Chondrocyte (in vitro differentiated cells): ENCODE data around the gene CA5A. TPM values are rescaled to one million over a fixed set of nuclear protein-coding genes. Genes with fewer than 3 reads are reported as not detected.
"Not testable (repeated sequence)": the region's sequence is repeated elsewhere in the genome, so short reads cannot be mapped to it uniquely, and the experiment has no call there.

Source experiments
- DNase-seq: peaks from one replicate; pipeline ENCODE4 v3.0.0; 2021; ENCODE audit warnings: mixed read lengths, low spot score
- H3K27ac Mint-ChIP-seq: one replicate; pipeline ENCODE4 v1.8.0; 2021; ENCODE audit warnings: mild to moderate bottlenecking, moderate library complexity, mixed read lengths; ENCODE audit not compliant: unreplicated experiment
- H3K27me3 Mint-ChIP-seq: 2 replicates; pipeline ENCODE4 v1.8.0; 2021; ENCODE audit warnings: low read depth, mixed read lengths
- H3K36me3 Mint-ChIP-seq: 2 replicates; pipeline ENCODE4 v1.8.0; 2021; ENCODE audit warnings: low read depth, mixed read lengths
- H3K4me1 Mint-ChIP-seq: 2 replicates; pipeline ENCODE4 v1.8.0; 2021; ENCODE audit warnings: low read depth, mild to moderate bottlenecking, mixed read lengths
- H3K4me3 Mint-ChIP-seq: one replicate; pipeline ENCODE4 v1.8.0; 2021; ENCODE audit warnings: mild to moderate bottlenecking, moderate library complexity, mixed read lengths; ENCODE audit not compliant: unreplicated experiment
- H3K9me3 Mint-ChIP-seq: 2 replicates; pipeline ENCODE4 v1.8.0; 2021; ENCODE audit warnings: low read depth, mixed read lengths
- CTCF ChIP-seq: fragments of 200-600 bp; sonication (generic); IDR thresholded peaks from 2 replicates; pipeline ENCODE4 v1.5.0; 2021; ENCODE audit warnings: antibody characterized with exemption, mild to moderate bottlenecking, moderate library complexity
- total RNA-seq: library from RNA; stranded (reverse); gene quantifications from 3 replicates; pipeline ENCODE4 v1.2.1, GENCODE V29; 2021

The CA5A gene
- total RNA-seq, 1 donor from 2014 or later, result not detected

DNA sequence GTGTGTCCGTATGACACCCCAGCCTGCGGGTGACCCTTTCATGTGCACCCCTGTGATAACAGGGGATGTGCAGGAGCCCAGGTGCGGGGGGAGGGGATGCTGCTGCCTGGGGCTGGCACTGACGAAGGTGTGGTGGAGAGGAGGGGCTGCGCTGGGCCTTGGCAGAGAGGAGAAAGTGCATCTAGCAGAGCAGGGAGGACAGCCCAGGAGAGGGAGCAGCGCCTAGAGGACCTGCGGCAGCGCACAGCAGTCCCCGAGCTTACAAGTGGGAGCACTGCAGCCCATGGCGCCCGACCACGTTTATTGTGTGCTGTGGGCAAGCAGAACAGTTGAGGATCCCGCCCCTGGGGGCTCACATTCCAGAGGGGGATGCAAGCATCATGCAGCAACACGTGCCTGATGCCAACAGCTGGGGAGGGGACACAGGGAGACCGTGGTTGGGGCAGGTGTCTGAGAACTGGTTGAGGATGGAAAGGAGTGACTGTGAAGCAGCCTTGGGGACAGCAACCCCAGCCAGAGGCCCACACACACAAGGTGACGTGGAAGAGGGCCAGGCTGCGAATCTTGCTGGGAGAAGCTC lies 56.1 kb downstream of the CA5A start:
- Mint-ChIP-seq H3K4me3 (no peak overlapping the region), H3K36me3 (no peaks in the 10 kb centered on the region), H3K27ac (no peak overlapping the region), H3K4me1 (peaks cover 14% of the 10 kb centered on the region), H3K9me3 (no peaks in the 10 kb centered on the region), H3K27me3 (no peaks in the 10 kb centered on the region)
- TF ChIP-seq CTCF, result no peak
- DNase-seq, result no peak

DNA sequence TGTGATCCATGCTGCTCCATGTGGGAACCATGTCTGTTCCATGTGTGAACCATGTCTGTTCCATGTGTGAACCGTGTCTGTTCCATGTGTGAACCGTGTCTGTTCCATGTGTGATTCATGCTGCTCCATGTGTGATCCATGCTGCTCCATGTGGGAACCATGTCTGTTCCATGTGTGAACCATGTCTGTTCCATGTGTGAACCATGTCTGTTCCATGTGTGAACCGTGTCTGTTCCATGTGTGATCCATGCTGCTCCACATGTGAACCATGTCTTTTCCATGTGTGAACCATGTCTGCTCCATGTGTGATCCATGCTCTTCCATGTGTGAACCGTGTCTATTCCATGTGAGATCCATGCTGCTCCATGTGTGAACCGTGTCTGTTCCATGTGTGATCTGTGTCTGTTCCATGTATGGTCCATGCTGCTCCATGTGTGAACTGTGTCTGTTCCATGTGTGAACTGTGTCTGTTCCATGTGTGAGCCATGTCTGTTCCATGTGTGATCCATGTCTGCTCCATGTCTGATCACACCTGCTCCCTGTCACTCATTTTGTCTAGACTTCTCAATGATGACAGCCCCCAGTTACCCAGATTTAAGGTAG lies 56.8 kb downstream of the CA5A start:
- not testable (repeated sequence) for H3K36me3 Mint-ChIP-seq, DNase-seq, H3K4me3 Mint-ChIP-seq, H3K9me3 Mint-ChIP-seq, H3K27ac Mint-ChIP-seq, H3K27me3 Mint-ChIP-seq
- peaks cover 14% of the 10 kb centered on the region for H3K4me1 Mint-ChIP-seq

GRCh38 chr16:87878704-87879103 lies 57.6 kb downstream of the CA5A start:
- H3K36me3 Mint-ChIP-seq, result no peaks in the 10 kb centered on the region
- H3K27me3 Mint-ChIP-seq, result no peaks in the 10 kb centered on the region
- no peak for DNase-seq
- H3K9me3 Mint-ChIP-seq, result no peaks in the 10 kb centered on the region
- no peak overlapping the region for H3K4me3 Mint-ChIP-seq
- H3K27ac Mint-ChIP-seq, result no peak overlapping the region
- H3K4me1 Mint-ChIP-seq, result peaks cover 14% of the 10 kb centered on the region
- TF ChIP-seq CTCF, result no peak

DNA sequence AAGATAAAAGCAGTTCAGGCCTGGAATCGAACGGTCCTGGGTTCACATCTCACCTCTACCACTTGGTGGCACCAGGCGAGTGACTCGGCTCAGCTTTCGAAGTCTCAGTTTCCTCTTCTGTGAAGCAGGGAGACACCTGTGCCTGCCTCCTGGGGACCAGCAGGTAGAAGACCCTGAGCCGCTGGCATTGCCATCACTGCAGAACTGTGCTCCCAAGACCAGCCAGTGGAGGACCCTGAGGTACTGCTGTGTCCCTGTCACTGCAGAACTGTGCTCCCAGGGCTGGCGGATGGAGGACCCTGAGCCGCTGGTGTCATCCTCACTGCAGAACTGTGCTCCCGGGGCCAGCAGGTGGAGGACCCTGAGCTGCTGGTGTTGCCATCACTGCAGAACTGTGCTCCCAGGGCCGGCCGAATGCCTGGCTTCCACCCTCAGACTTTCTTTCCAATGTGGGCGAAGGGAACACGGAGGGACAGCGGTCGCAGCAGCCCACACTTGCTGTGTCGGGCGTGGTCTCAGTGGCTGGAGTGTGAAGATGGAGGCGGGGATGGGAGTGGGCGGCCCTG lies 58.3 kb downstream of the CA5A start:
- no peaks in the 10 kb centered on the region for H3K9me3 Mint-ChIP-seq
- no peak overlapping the region for H3K4me3 Mint-ChIP-seq
- H3K36me3 Mint-ChIP-seq, result no peaks in the 10 kb centered on the region
- H3K4me1 Mint-ChIP-seq, result peaks cover 14% of the 10 kb centered on the region
- no peak for DNase-seq
- no peaks in the 10 kb centered on the region for H3K27me3 Mint-ChIP-seq
- no peak overlapping the region for H3K27ac Mint-ChIP-seq
- TF ChIP-seq CTCF, result peak; percentile 71

DNA sequence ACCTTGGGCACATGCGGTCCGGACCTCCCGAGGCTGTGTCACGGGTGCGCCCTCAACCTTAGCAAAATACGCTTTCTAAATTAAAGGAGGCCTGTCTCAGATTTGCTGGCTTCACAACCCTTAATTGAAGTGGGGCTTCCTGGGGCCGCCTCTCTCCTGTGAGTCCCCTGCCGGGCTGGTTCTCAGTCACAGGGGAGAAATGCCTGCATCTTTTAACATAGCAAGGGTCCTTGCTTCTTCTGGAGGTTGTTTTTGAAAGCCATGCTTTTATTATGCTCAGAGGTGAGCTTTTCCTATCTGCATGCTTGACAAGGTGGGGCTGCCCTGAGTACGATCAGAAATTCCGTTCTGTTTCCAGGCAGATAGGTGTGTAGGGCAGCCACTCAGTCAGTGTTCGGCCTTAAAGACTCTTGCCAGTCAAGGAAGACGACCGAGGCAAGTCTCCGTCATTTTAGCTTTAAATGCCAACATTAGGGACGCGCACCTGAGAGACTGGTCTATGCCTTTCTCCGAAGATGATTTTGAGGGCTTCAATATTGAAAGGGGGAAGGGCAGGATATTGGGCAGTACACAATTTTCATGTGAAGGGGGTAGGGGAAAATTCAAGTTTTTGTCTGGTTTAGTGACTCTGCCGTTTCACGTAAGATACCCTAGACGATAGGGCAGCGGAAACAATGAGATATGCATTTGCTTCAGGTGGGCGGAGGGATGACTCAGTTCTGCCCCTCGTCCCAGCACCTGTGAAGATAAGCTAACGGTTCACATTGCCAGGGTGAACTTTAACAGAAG lies 61.5 kb downstream of the CA5A start:
- peaks cover 19% of the 10 kb centered on the region for H3K4me1 Mint-ChIP-seq
- DNase-seq, result no peak
- no peak for TF ChIP-seq CTCF
- no peaks in the 10 kb centered on the region for H3K36me3 Mint-ChIP-seq
- H3K27ac Mint-ChIP-seq, result no peak overlapping the region
- no peaks in the 10 kb centered on the region for H3K27me3 Mint-ChIP-seq
- H3K9me3 Mint-ChIP-seq, result no peaks in the 10 kb centered on the region
- no peak overlapping the region for H3K4me3 Mint-ChIP-seq

GRCh38 chr16:87870418-87871291 lies 65.7 kb downstream of the CA5A start:
- DNase-seq, H3K9me3 Mint-ChIP-seq, H3K27me3 Mint-ChIP-seq: not testable (repeated sequence)
- peaks cover 46% of the 10 kb centered on the region for H3K4me1 Mint-ChIP-seq
- H3K36me3 Mint-ChIP-seq, result peaks cover 12% of the 10 kb centered on the region
- peak overlapping the region; percentile 97 for H3K27ac Mint-ChIP-seq
- H3K4me3 Mint-ChIP-seq, result peak overlapping the region; percentile 40

DNA sequence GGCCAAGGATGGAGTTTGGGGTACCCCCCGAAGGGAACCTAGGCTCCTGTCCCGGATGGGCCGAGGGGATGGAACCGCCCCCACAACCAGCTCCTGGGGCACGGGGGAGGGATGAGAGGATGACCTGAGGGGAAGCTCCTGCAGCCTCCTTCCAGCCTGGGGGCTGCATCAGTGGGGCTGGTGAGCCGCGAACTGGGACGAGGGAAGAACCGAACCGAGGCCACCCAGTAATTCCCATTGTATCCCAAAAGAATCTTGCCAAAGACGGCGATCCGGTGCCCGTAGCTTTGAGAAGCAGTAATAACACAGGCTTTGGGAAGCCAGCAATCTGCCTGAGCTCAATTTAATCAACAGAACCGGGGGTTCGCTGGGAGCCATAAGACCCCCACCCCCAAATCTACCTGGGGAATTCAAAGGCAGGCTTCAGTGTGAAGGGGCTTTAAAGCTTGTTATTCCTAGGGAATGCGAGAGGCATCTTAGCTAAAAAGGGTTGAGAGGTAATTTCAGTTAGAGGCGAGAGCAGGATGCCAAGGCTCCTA lies 66.4 kb downstream of the CA5A start:
- Mint-ChIP-seq H3K4me1 (peaks cover 51% of the 10 kb centered on the region), H3K36me3 (peaks cover 14% of the 10 kb centered on the region), H3K27ac (peak overlapping the region; percentile 97), H3K4me3 (peak overlapping the region; percentile 40)
- H3K9me3 Mint-ChIP-seq, H3K27me3 Mint-ChIP-seq, DNase-seq: not testable (repeated sequence)
